ENCODE results near the gene C1QTNF3.
"Not testable (repeated sequence)": the region's sequence is repeated elsewhere in the genome, so short reads cannot be mapped to it uniquely, and the experiment has no call there.

DNA sequence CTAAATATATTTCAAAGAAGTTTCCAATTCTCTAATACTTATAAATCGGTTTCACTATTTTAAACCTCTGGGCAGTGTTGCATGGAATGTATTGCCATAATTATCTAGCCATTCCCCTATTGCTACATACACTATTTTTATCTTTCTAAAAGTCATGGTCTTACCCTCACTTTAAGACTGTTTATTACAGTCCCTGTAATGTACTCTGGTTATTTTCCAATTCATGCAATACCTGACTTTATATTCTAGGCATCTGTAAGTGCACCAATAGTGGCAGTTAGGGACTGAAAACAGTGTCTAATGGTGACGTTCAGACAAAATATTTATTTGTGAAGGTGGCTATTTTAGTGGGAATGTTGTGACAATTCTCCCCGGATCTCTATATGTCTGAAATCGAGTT, 40.9 kb upstream of the C1QTNF3 start:
- TF ChIP-seq, protein P1, sequence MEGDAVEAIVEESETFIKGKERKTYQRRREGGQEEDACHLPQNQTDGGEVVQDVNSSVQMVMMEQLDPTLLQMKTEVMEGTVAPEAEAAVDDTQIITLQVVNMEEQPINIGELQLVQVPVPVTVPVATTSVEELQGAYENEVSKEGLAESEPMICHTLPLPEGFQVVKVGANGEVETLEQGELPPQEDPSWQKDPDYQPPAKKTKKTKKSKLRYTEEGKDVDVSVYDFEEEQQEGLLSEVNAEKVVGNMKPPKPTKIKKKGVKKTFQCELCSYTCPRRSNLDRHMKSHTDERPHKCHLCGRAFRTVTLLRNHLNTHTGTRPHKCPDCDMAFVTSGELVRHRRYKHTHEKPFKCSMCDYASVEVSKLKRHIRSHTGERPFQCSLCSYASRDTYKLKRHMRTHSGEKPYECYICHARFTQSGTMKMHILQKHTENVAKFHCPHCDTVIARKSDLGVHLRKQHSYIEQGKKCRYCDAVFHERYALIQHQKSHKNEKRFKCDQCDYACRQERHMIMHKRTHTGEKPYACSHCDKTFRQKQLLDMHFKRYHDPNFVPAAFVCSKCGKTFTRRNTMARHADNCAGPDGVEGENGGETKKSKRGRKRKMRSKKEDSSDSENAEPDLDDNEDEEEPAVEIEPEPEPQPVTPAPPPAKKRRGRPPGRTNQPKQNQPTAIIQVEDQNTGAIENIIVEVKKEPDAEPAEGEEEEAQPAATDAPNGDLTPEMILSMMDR (conservative IDR thresholded peaks at IDR 0.05; ENCODE audit: low read length): not testable (repeated sequence)
- TF ChIP-seq EZH2phosphoT487 (IDR thresholded peaks at IDR 0.05; ENCODE audit: borderline replicate concordance, low read depth, low read length): not testable (repeated sequence)

All from OCI-LY7 (cell line).